ENCODE data around the gene C1QTNF8. TPM values are rescaled to one million over a fixed set of nuclear protein-coding genes. Genes with fewer than 3 reads are reported as not detected.

The C1QTNF8 gene
- total and polyA plus RNA-seq, 4 donors = 0.08 to 0.74 TPM; not detected in 2

- TF ChIP-seq CTCF (IDR thresholded peaks at IDR 0.05; ENCODE audit: control extremely low read depth, extremely low read depth) = no peak
- Histone ChIP-seq H3K9me3 (ENCODE audit: control insufficient read depth in 4 of 4, insufficient read depth in 3 of 4, low read length in 3 of 4) (peaks cover 0 to 12% (median 1%) of the 10 kb centered on the region in 4 donors), H3K36me3 (ENCODE audit: control insufficient read depth in 4 of 4, insufficient read depth in 4 of 4, low read length in 4 of 4) (no peaks in the 10 kb centered on the region), H3K9ac (ENCODE audit: insufficient read depth in 1 of 2, low read length in 2 of 2) (no peak overlapping the region), H3K4me3 (no peak overlapping the region), H3K27ac (ENCODE audit: low read depth in 1 of 2, low read length in 1 of 2) (no peak overlapping the region), H3K4me1 (ENCODE audit: control insufficient read depth in 5 of 5, insufficient read depth in 5 of 5, low read length in 5 of 5) (peaks cover 0 to 2% (median 0%) of the 10 kb centered on the region in 5 donors), H3K27me3 (ENCODE audit: control insufficient read depth in 3 of 3, insufficient read depth in 3 of 3, low read length in 2 of 3) (peaks cover 0 to 10% (median 0%) of the 10 kb centered on the region in 3 donors)
- ATAC-seq (ENCODE audit: insufficient read depth, low FRiP score) (no peak), DNase-seq (no peak)
- WGBS, 2 donors = 83 to 86% methylated on average over 9 of the region's 9 CpGs
Observed at GRCh38 chr16:1052721-1053120, 43.3 kb downstream of the C1QTNF8 start.

DNA sequence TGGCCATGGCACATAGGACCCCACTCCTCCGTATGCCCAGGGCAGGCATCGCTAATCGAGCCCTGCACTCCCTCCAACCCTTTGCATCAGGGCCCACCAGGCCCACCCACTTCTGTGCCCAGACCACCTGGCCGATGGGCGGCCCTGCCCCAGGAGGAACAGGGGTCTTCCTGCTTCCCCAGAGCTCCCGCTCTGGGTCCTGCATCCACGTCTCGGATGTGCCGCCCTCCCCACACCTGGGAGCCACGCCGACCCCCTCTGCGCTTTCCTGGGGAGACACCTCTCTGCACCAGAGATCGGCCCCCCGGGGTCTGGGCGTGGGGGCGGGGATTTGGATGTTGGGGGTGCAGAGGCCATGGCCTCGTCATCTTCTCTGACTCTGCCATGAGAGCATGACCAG lies 44.6 kb downstream of the C1QTNF8 start:
- DNase-seq (no peak), ATAC-seq (ENCODE audit: insufficient read depth, low FRiP score) (no peak)
- Histone ChIP-seq H3K9me3 (ENCODE audit: control insufficient read depth in 4 of 4, insufficient read depth in 3 of 4, low read length in 3 of 4) (peaks cover 0 to 8% (median 1%) of the 10 kb centered on the region in 4 donors), H3K36me3 (ENCODE audit: control insufficient read depth in 4 of 4, insufficient read depth in 4 of 4, low read length in 4 of 4) (no peaks in the 10 kb centered on the region), H3K27ac (ENCODE audit: low read depth in 1 of 2, low read length in 1 of 2) (no peak overlapping the region), H3K9ac (ENCODE audit: insufficient read depth in 1 of 2, low read length in 2 of 2) (no peak overlapping the region), H3K27me3 (ENCODE audit: control insufficient read depth in 3 of 3, insufficient read depth in 3 of 3, low read length in 2 of 3) (peaks cover 0 to 16% (median 0%) of the 10 kb centered on the region in 3 donors), H3K4me1 (ENCODE audit: control insufficient read depth in 5 of 5, insufficient read depth in 5 of 5, low read length in 5 of 5) (peaks cover 0 to 2% (median 0%) of the 10 kb centered on the region in 5 donors), H3K4me3 (no peak overlapping the region)
- WGBS, 2 donors = 91 to 94% methylated on average over 17 of the region's 17 CpGs
- no peak for TF ChIP-seq CTCF (IDR thresholded peaks at IDR 0.05; ENCODE audit: control extremely low read depth, extremely low read depth)

- no peak overlapping the region for H3K4me3 ChIP-seq
- no peak for TF ChIP-seq CTCF (IDR thresholded peaks at IDR 0.05; ENCODE audit: control extremely low read depth, extremely low read depth)
- no peak for DNase-seq
Observed at GRCh38 chr16:1050921-1051320, 45.1 kb downstream of the C1QTNF8 start.

DNA sequence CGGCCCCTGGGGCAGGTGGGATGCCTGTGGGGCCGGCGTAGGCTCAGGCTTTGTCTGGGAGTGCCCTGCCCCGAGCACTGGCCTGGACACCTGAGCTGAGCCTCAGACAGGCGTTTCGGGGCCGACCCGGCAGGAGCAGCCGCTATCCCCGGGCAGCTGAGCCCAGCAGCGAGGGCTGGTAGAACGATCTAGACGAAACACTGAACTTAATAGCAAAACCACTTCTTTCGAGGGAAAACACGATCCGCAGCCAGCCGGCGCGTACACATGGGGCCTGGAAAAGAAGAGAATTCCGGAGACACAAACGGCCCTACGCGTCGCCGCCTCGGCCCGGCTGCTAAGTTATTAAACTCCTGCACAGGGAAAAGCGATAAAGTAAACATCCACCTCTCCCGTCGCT lies 45.5 kb downstream of the C1QTNF8 start:
- WGBS, 2 donors = 53 to 79% methylated on average over 28 to 30 of the region's 30 CpGs
- no peak overlapping the region for H3K4me3 ChIP-seq
- H3K27ac ChIP-seq (ENCODE audit: low read depth in 1 of 2, low read length in 1 of 2) = no peak overlapping the region
- DNase-seq (no peak), ATAC-seq (ENCODE audit: insufficient read depth, low FRiP score) (no peak)
- no peak for TF ChIP-seq CTCF (IDR thresholded peaks at IDR 0.05; ENCODE audit: control extremely low read depth, extremely low read depth)
- peaks cover 0 to 18% (median 0%) of the 10 kb centered on the region in 3 donors for H3K27me3 ChIP-seq (ENCODE audit: control insufficient read depth in 3 of 3, insufficient read depth in 3 of 3, low read length in 2 of 3)
- peaks cover 0 to 2% (median 0%) of the 10 kb centered on the region in 5 donors for H3K4me1 ChIP-seq (ENCODE audit: control insufficient read depth in 5 of 5, insufficient read depth in 5 of 5, low read length in 5 of 5)
- H3K36me3 ChIP-seq (ENCODE audit: control insufficient read depth in 4 of 4, insufficient read depth in 4 of 4, low read length in 4 of 4) = no peaks in the 10 kb centered on the region
- no peak overlapping the region for H3K9ac ChIP-seq (ENCODE audit: insufficient read depth in 1 of 2, low read length in 2 of 2)
- peaks cover 0 to 3% (median 0%) of the 10 kb centered on the region in 4 donors for H3K9me3 ChIP-seq (ENCODE audit: control insufficient read depth in 4 of 4, insufficient read depth in 3 of 4, low read length in 3 of 4)

More at GRCh38 chr16:1050921-1051320, 45.1 kb downstream of the C1QTNF8 start:
- no peak overlapping the region for H3K27ac ChIP-seq (ENCODE audit: low read depth in 1 of 2, low read length in 1 of 2)
- H3K4me1 ChIP-seq (ENCODE audit: control insufficient read depth in 5 of 5, insufficient read depth in 5 of 5, low read length in 5 of 5) = peaks cover 0 to 2% (median 0%) of the 10 kb centered on the region in 5 donors
- WGBS, 2 donors = 70 to 82% methylated on average over 15 of the region's 15 CpGs
- peaks cover 0 to 18% (median 0%) of the 10 kb centered on the region in 3 donors for H3K27me3 ChIP-seq (ENCODE audit: control insufficient read depth in 3 of 3, insufficient read depth in 3 of 3, low read length in 2 of 3)
- H3K9ac ChIP-seq (ENCODE audit: insufficient read depth in 1 of 2, low read length in 2 of 2) = no peak overlapping the region
- H3K9me3 ChIP-seq (ENCODE audit: control insufficient read depth in 4 of 4, insufficient read depth in 3 of 4, low read length in 3 of 4) = peaks cover 0 to 4% (median 0%) of the 10 kb centered on the region in 4 donors
- H3K36me3 ChIP-seq (ENCODE audit: control insufficient read depth in 4 of 4, insufficient read depth in 4 of 4, low read length in 4 of 4) = no peaks in the 10 kb centered on the region
- no peak for ATAC-seq (ENCODE audit: insufficient read depth, low FRiP score)
